Measurements from ENCODE around the gene DCUN1D1. TPM values are rescaled to one million over a fixed set of nuclear protein-coding genes. Genes with fewer than 3 reads are reported as not detected.
"Not testable (repeated sequence)": the region's sequence is repeated elsewhere in the genome, so short reads cannot be mapped to it uniquely, and the experiment has no call there.

Gene DCUN1D1
- total and polyA plus RNA-seq, 2 experiments from 2014 or later, result 29.5 to 53.5 TPM

- H3F3A ChIP-seq (replicated peaks; ENCODE audit: low read depth); H3K4me1 ChIP-seq (ENCODE audit: insufficient read depth); H3K27me3 ChIP-seq (ENCODE audit: insufficient read depth); H4K20me1 ChIP-seq (replicated peaks; ENCODE audit: insufficient read depth); H3K27me3 Mint-ChIP-seq (ENCODE audit: insufficient read depth, low read depth, poor library complexity); H3K79me2 ChIP-seq (replicated peaks; ENCODE audit: insufficient read depth); H3K4me2 ChIP-seq; ATAC-seq; H3K9me2 ChIP-seq (ENCODE audit: insufficient read depth); H3K27ac ChIP-seq (ENCODE audit: low read depth); H3K4me3 ChIP-seq; H2AFZ ChIP-seq; H3K36me3 ChIP-seq (ENCODE audit: insufficient read depth); DNase-seq (ENCODE audit: low spot score); H3K9me3 Mint-ChIP-seq; H3K4me3 Mint-ChIP-seq; H3K4me1 Mint-ChIP-seq; H3K36me3 Mint-ChIP-seq (ENCODE audit: low read depth); H3K27ac Mint-ChIP-seq: not testable (repeated sequence)
Measured at GRCh38 chr3:182993486-182994201, 13.3 kb upstream of the DCUN1D1 start.

- H3K4me3 Mint-ChIP-seq, result no peak overlapping the region
- no peaks in the 10 kb centered on the region for H3K36me3 ChIP-seq (ENCODE audit: insufficient read depth)
- no peaks in the 10 kb centered on the region for H4K20me1 ChIP-seq (replicated peaks; ENCODE audit: insufficient read depth)
- H3K4me1 ChIP-seq (ENCODE audit: insufficient read depth), result no peaks in the 10 kb centered on the region
- H3K4me1 Mint-ChIP-seq, result no peaks in the 10 kb centered on the region
- no peak overlapping the region for H3K27ac ChIP-seq (ENCODE audit: low read depth)
- no peaks in the 10 kb centered on the region for H3K27me3 Mint-ChIP-seq (ENCODE audit: insufficient read depth, low read depth, poor library complexity)
- DNase-seq (ENCODE audit: low spot score) (no peak), ATAC-seq (no peak)
- H3K36me3 Mint-ChIP-seq (ENCODE audit: low read depth), result peaks cover 3% of the 10 kb centered on the region; the same call in 1 of the 3 replicates
- no peaks in the 10 kb centered on the region for H3K79me2 ChIP-seq (replicated peaks; ENCODE audit: insufficient read depth)
- H3K9me3 Mint-ChIP-seq, result peaks cover 4% of the 10 kb centered on the region; the same call in 2 of the 3 replicates
- no peak overlapping the region for H3K4me2 ChIP-seq
- H3K9me2 ChIP-seq (ENCODE audit: insufficient read depth), result no peaks in the 10 kb centered on the region
- H3K27me3 ChIP-seq (ENCODE audit: insufficient read depth), result no peaks in the 10 kb centered on the region
- H3F3A ChIP-seq (replicated peaks; ENCODE audit: low read depth), result no peaks in the 10 kb centered on the region
- H3K27ac Mint-ChIP-seq, result no peak overlapping the region
- no peak overlapping the region for H3K4me3 ChIP-seq
- no peak overlapping the region for H2AFZ ChIP-seq
- TF ChIP-seq ZNF114 (CRISPR knock-in tag; IDR thresholded peaks at IDR 0.05) (no peak), CREB1 (CRISPR knock-in tag; IDR thresholded peaks at IDR 0.05; ENCODE audit: low read depth) (no peak), ZNF462 (CRISPR knock-in tag; IDR thresholded peaks at IDR 0.05) (no peak), ETS1 (IDR thresholded peaks at IDR 0.05) (no peak), NANOG (IDR thresholded peaks at IDR 0.05; ENCODE audit: borderline replicate concordance) (no peak), EZH2 (IDR thresholded peaks at IDR 0.05; ENCODE audit: low read depth, unreplicated experiment) (no peak), STAT1 (IDR thresholded peaks at IDR 0.05; ENCODE audit: unreplicated experiment) (no peak), POLR2AphosphoS5 (IDR thresholded peaks at IDR 0.05; ENCODE audit: low read depth) (no peak), JUNB (IDR thresholded peaks at IDR 0.05; ENCODE audit: unreplicated experiment) (no peak), ZNF331 (CRISPR knock-in tag; IDR thresholded peaks at IDR 0.05; ENCODE audit: low read depth) (no peak), EZH2phosphoT487 (IDR thresholded peaks at IDR 0.05; ENCODE audit: unreplicated experiment) (no peak), CTCF (conservative IDR thresholded peaks at IDR 0.05; ENCODE audit: low read depth in 2 of 2) (no peak)
Measured at GRCh38 chr3:182989566-182989965, 9.2 kb upstream of the DCUN1D1 start.
